K562 (cell line): Measurements from ENCODE around the gene ZNF615. TPM values are rescaled to one million over a fixed set of nuclear protein-coding genes. Genes with fewer than 3 reads are reported as not detected.
"Not testable (repeated sequence)": the region's sequence is repeated elsewhere in the genome, so short reads cannot be mapped to it uniquely, and the experiment has no call there.

Experiments
- ATAC-seq: fragments of 200-7000 bp; cut with Tn5 transposase; 3 replicates; pipeline ENCODE4 v1.9.1; 2020; ENCODE audit warnings: moderate library complexity
- BruUV-seq: library from RNA; stranded (reverse); fragments of 400-500 nt; replicated peaks from 2 replicates; lab custom pipeline; 2021; lab: Mats Ljungman, UMichigan
- CTCF ChIA-PET: fragments of 300-600 bp; formaldehyde crosslinking; extraction: SDS; loops from one replicate; lab custom pipeline; 2021; ENCODE audit warnings: low intra/inter-chr PET ratio; lab: Yijun Ruan, JAX
- POLR2A ChIA-PET: fragments of 300-600, 350-650 bp; sonication (Branson Sonifier 250); formaldehyde crosslinking; extraction: SDS; loops from one replicate; lab custom pipeline; 2021; ENCODE audit warnings: antibody characterized with exemption, inconsistent platforms; lab: Yijun Ruan, JAX
- DNase-seq, 4 experiments: peaks; one replicate each; pipeline versions ENCODE4 v3.0.0 to v3.0.0-alpha.2; 2011 to 2018; ENCODE audit warnings: low spot score in 3 of 4, mixed read lengths in 3 of 4; ENCODE audit errors: extremely low read depth in 1 of 4
- FAIRE-seq: peaks from 2 replicates; lab custom pipeline; 2011; peaks lifted over from hg19 to GRCh38; lab: Jason Lieb, UNC
- H2AFZ ChIP-seq: 2 replicates; pipeline ENCODE4 v1.6.0; 2011; ENCODE audit warnings: low read depth, low read length, control low read depth, inconsistent platforms
- H3K27ac ChIP-seq: fragments of 200-600 bp; 3 replicates; pipeline ENCODE4 v1.8.0; 2011; ENCODE audit warnings: low read depth, mild to moderate bottlenecking, control low read depth, inconsistent platforms, low read length, moderate library complexity, mixed read lengths; ENCODE audit errors: extremely low read depth
- H3K27me3 ChIP-seq, 2 experiments: fragments of 300-600 bp in 1 of 2; 2 replicates in 1 of 2; 3 replicates in 1 of 2; pipeline versions ENCODE4 v1.6.0 to v1.8.0; 2011; ENCODE audit warnings: inconsistent platforms in 2 of 2, low read length in 2 of 2, mild to moderate bottlenecking in 1 of 2, mixed read lengths in 1 of 2, moderate library complexity in 1 of 2; ENCODE audit not compliant: control insufficient read depth in 2 of 2, insufficient read depth in 2 of 2
- H3K36me3 ChIP-seq: fragments of 300-600 bp; 3 replicates; pipeline ENCODE4 v1.8.0; 2011; ENCODE audit warnings: mild to moderate bottlenecking, low read length, inconsistent platforms; ENCODE audit not compliant: control insufficient read depth, insufficient read depth
- H3K4me1 ChIP-seq, 2 experiments: fragments of 200-600 bp in 1 of 2; replicated peaks in 1 of 2; 2 replicates in 1 of 2; 3 replicates in 1 of 2; pipeline versions ENCODE4 v1.5.1 to v1.8.0; 2011; ENCODE audit warnings: inconsistent platforms in 2 of 2, low read length in 2 of 2, mild to moderate bottlenecking in 1 of 2, mixed read lengths in 1 of 2, moderate library complexity in 1 of 2; ENCODE audit not compliant: control insufficient read depth in 2 of 2, insufficient read depth in 2 of 2
- H3K4me2 ChIP-seq: 2 replicates; pipeline ENCODE4 v1.6.1; 2011; ENCODE audit warnings: low read length, control low read depth, inconsistent platforms, mixed read lengths; ENCODE audit not compliant: insufficient read depth
- H3K4me3 ChIP-seq: fragments of 200-600 bp; sonication (generic), shearing (Covaris generic); 2 replicates; pipeline ENCODE4 v1.5.1; 2016; ENCODE audit warnings: control low read depth, inconsistent platforms
- H3K79me2 ChIP-seq: fragments of 200-600 bp; 3 replicates; pipeline ENCODE4 v1.8.0; 2011; ENCODE audit warnings: low read length, inconsistent platforms; ENCODE audit not compliant: control insufficient read depth, insufficient read depth
- H3K9ac ChIP-seq, 2 experiments: 2 replicates each; pipeline versions ENCODE4 v1.6.0 to v1.6.1; 2011; ENCODE audit warnings: low read depth in 2 of 2, low read length in 2 of 2, control low read depth in 1 of 2, inconsistent platforms in 1 of 2, mild to moderate bottlenecking in 1 of 2, mixed read lengths in 1 of 2; ENCODE audit not compliant: insufficient read depth in 1 of 2
- H3K9me1 ChIP-seq: one replicate; pipeline ENCODE4 v1.6.0; 2011; ENCODE audit warnings: inconsistent platforms, mild to moderate bottlenecking, low read length, moderate library complexity; ENCODE audit not compliant: control insufficient read depth, insufficient read depth
- H3K9me3 ChIP-seq: replicated peaks from 2 replicates; pipeline ENCODE4 v1.5.1; 2011; ENCODE audit warnings: low read depth, low read length, inconsistent platforms; ENCODE audit not compliant: control insufficient read depth, insufficient read depth
- H4K20me1 ChIP-seq: replicated peaks from 2 replicates; pipeline ENCODE4 v1.6.1; 2011; ENCODE audit warnings: low read length, inconsistent platforms, mixed read lengths; ENCODE audit not compliant: control insufficient read depth, insufficient read depth
- ERF ChIP-seq: fragments of 450-650 bp; formaldehyde crosslinking; IDR thresholded peaks from 2 replicates; pipeline ENCODE4 v1.4.0; 2020; ENCODE audit warnings: mild to moderate bottlenecking, mixed read lengths
- POLR2G ChIP-seq: fragments of 200-400 bp; formaldehyde crosslinking; IDR thresholded peaks from 2 replicates; pipeline ENCODE4 v1.6.1; 2017; ENCODE audit warnings: low read depth, mild to moderate bottlenecking, antibody characterized with exemption, low read length, moderate library complexity
- SRSF1 ChIP-seq: fragments of 200-400 bp; formaldehyde crosslinking; IDR thresholded peaks from 2 replicates; pipeline ENCODE4 v1.6.1; 2017; ENCODE audit warnings: mild to moderate bottlenecking, low read depth, low read length, moderate library complexity
- TSHZ1 ChIP-seq: fragments of 250-450 bp; sonication (Bioruptor Pico); IDR thresholded peaks from 2 replicates; pipeline ENCODE4 v1.4.0; 2020; ENCODE audit warnings: mild to moderate bottlenecking, moderate library complexity
- WGBS: fragments of 100-300 bp; shearing (Covaris generic); methylation state at CpG from one replicate; pipeline ENCODE4 v1.1.6; 2016; ENCODE audit warnings: low coverage, mixed read lengths; ENCODE audit not compliant: insufficient coverage; ENCODE audit errors: missing lambda C conversion rate; 5-methylcytosine and 5-hydroxymethylcytosine counted together
- in situ Hi-C: fragments of 300-500 bp; cut with MboI; formaldehyde crosslinking; loops from 4 replicates; pipeline ENCODE4 v1.15.0; 2018; ENCODE audit warnings: inconsistent platforms, mixed read lengths
- intact Hi-C: fragments of 100-400 bp; cut with micrococcal nuclease; formaldehyde crosslinking; loops from 2 replicates; pipeline ENCODE4 v1.14.2; 2022
- polyA plus RNA-seq, 8 experiments: library from polyadenylated mRNA; depleted of rRNA in 4 of 8; stranded (reverse) in 5 of 8; unstranded in 3 of 8; fragments of >200 nt; fragmentation: Nextera tagmentation in 2 of 8; fragmentation: Illumina TruSeq in 1 of 8; extraction: Ambion mirVana in 2 of 8; extraction: Trizol in 1 of 8; gene quantifications; 2 replicates each; pipeline versions ENCODE4 v1.2.1 to v1.2.3, GENCODE V29; 2011 to 2014; ENCODE audit warnings: inconsistent platforms in 1 of 8, missing spikeins in 1 of 8
- total RNA-seq, 7 experiments: library from RNA; depleted of rRNA in 6 of 7; stranded (reverse); fragments of >200 nt in 6 of 7; fragmentation: Illumina TruSeq in 2 of 7; extraction: Trizol in 2 of 7; gene quantifications; 2 replicates each; pipeline versions ENCODE4 v1.2.1 to v1.2.3, GENCODE V29; 2011 to 2021; ENCODE audit warnings: low replicate concordance in 1 of 7

ZNF615 gene
- total and polyA plus RNA-seq, 9 of the 15 experiments (the other 6 are each of a cell fraction or from before 2014, with no cell fraction given): 1.2 to 4.4 (median 2.7) TPM

- TF ChIP-seq TSHZ1 (CRISPR knock-in tag) (no peak), ERF (CRISPR knock-in tag) (no peak), SRSF1 (no peak), POLR2G (no peak)
Observed at GRCh38 chr19:51959791-51960190, 48.2 kb downstream of the ZNF615 start (continued).

- BruUV-seq, H3K27ac ChIP-seq, ATAC-seq, H3K27me3 ChIP-seq, in situ Hi-C loops, H3K9ac ChIP-seq, intact Hi-C loops, H2AFZ ChIP-seq, H4K20me1 ChIP-seq, CTCF ChIA-PET, POLR2A ChIA-PET, H3K4me2 ChIP-seq, H3K4me3 ChIP-seq, H3K9me3 ChIP-seq, H3K36me3 ChIP-seq, H3K9me1 ChIP-seq, FAIRE-seq, H3K79me2 ChIP-seq, DNase-seq: not testable (repeated sequence)
- WGBS: 8% methylated on average over 4 of the region's 4 CpGs
- peaks cover 0 to 16% of the 10 kb centered on the region in 2 experiments; a peak in 3 of 5 replicates for H3K4me1 ChIP-seq
Observed at GRCh38 chr19:51957846-51958245, 50.2 kb downstream of the ZNF615 start.
